Superior temporal gyrus (tissue), 1 donor: ENCODE measurements around the gene ESRRG.

Experiments used
- DNase-seq: peaks from one replicate; pipeline ENCODE4 v3.0.0-alpha.2; 2016; ENCODE audit errors: extremely low spot score

The ESRRG gene

GRCh38 chr1:216627252-216627651 is 96.0 kb downstream of the ESRRG start:
- no peak for DNase-seq

GRCh38 chr1:216626394-216627067 is 96.7 kb downstream of the ESRRG start:
- DNase-seq = no peak

- no peak for DNase-seq
Observed at GRCh38 chr1:216621536-216621935, 101.7 kb downstream of the ESRRG start.

GRCh38 chr1:216617081-216617875 is 106.0 kb downstream of the ESRRG start:
- DNase-seq = no peak

- DNase-seq = no peak
Observed at GRCh38 chr1:216616425-216616824, 106.8 kb downstream of the ESRRG start.

GRCh38 chr1:216614011-216614934 is 109.0 kb downstream of the ESRRG start:
- no peak for DNase-seq

- DNase-seq = no peak
Observed at GRCh38 chr1:216612291-216612690, 110.9 kb downstream of the ESRRG start.

- DNase-seq = no peak
Observed at GRCh38 chr1:216607067-216607697, 116.0 kb downstream of the ESRRG start.

GRCh38 chr1:216606047-216606637 is 117.1 kb downstream of the ESRRG start:
- no peak for DNase-seq

- DNase-seq = no peak
Observed at GRCh38 chr1:216604771-216605170, 118.5 kb downstream of the ESRRG start.

GRCh38 chr1:216600730-216601609 is 122.3 kb downstream of the ESRRG start:
- peak; percentile 90 for DNase-seq

- DNase-seq = peak; percentile 42
Observed at GRCh38 chr1:216599851-216600250, 123.4 kb downstream of the ESRRG start.

- no peak for DNase-seq
Observed at GRCh38 chr1:216598448-216598847, 124.8 kb downstream of the ESRRG start.

GRCh38 chr1:216596281-216596862 is 126.9 kb downstream of the ESRRG start:
- no peak for DNase-seq

- DNase-seq = no peak
Observed at GRCh38 chr1:216587715-216588114, 135.5 kb downstream of the ESRRG start.

GRCh38 chr1:216582151-216582550 is 141.1 kb downstream of the ESRRG start:
- no peak for DNase-seq

GRCh38 chr1:216580538-216581057 is 142.6 kb downstream of the ESRRG start:
- DNase-seq = no peak

- DNase-seq = no peak
Observed at GRCh38 chr1:216576234-216576937, 146.8 kb downstream of the ESRRG start.

- DNase-seq = no peak
Observed at GRCh38 chr1:216566641-216567205, 156.5 kb downstream of the ESRRG start.
